PC-3 (cell line): ENCODE results near the gene GSPT1. TPM values are rescaled to one million over a fixed set of nuclear protein-coding genes. Genes with fewer than 3 reads are reported as not detected.
"Not testable (repeated sequence)": the region's sequence is repeated elsewhere in the genome, so short reads cannot be mapped to it uniquely, and the experiment has no call there.

Experiments
- ATAC-seq: fragments of 200-7000 bp; cut with Tn5 transposase; 2 replicates; pipeline ENCODE4 v1.9.1; 2020; ENCODE audit warnings: mild to moderate bottlenecking, moderate library complexity
- BruUV-seq: library from RNA; stranded (reverse); fragments of 400-500 nt; replicated peaks from 2 replicates; lab custom pipeline; 2021; lab: Mats Ljungman, UMichigan
- CTCF ChIA-PET: fragments of 300-600 bp; sonication (Branson Sonifier 250); formaldehyde crosslinking; loops from one replicate; lab custom pipeline; 2022; ENCODE audit warnings: antibody characterized with exemption; lab: Charles Lee
- POLR2A ChIA-PET: fragments of 300-600 bp; sonication (Branson Sonifier 250); formaldehyde crosslinking; loops from one replicate; lab custom pipeline; 2022; ENCODE audit warnings: antibody characterized with exemption; ENCODE audit not compliant: unreplicated experiment; lab: Charles Lee
- DNase-seq: peaks from one replicate; pipeline ENCODE4 v3.0.0-alpha.2; 2015
- H2AFZ ChIP-seq: fragments of 300-600 bp; sonication (generic); 2 replicates; pipeline ENCODE4 v1.6.0; 2016; ENCODE audit warnings: antibody characterized with exemption, low read length
- H3F3A ChIP-seq: fragments of 300-600 bp; sonication (generic); one replicate; pipeline ENCODE4 v1.6.0; 2017; ENCODE audit warnings: antibody characterized with exemption, low read length, control low read depth, mild to moderate bottlenecking; ENCODE audit not compliant: unreplicated experiment
- H3K27ac ChIP-seq: fragments of 300-600 bp; sonication (generic); 2 replicates; pipeline ENCODE4 v1.5.1; 2016; ENCODE audit warnings: mild to moderate bottlenecking, low read length
- H3K27me3 ChIP-seq: fragments of 300-600 bp; sonication (generic); 2 replicates; pipeline ENCODE4 v1.6.1; 2016; ENCODE audit warnings: low read length, mixed read lengths
- H3K36me3 ChIP-seq: fragments of 300-600 bp; sonication (generic); 2 replicates; pipeline ENCODE4 v1.6.1; 2016; ENCODE audit warnings: low read depth, mixed run types, low read length, mixed read lengths
- H3K4me1 ChIP-seq: fragments of 300-600 bp; sonication (generic); 2 replicates; pipeline ENCODE4 v1.5.1; 2016; ENCODE audit warnings: low read length; ENCODE audit not compliant: insufficient read depth
- H3K4me2 ChIP-seq: fragments of 300-600 bp; sonication (generic); 2 replicates; pipeline ENCODE4 v1.6.0; 2016; ENCODE audit warnings: low read length
- H3K4me3 ChIP-seq: fragments of 300-600 bp; sonication (generic); 2 replicates; pipeline ENCODE4 v1.5.1; 2016; ENCODE audit warnings: mild to moderate bottlenecking, low read length, mixed read lengths
- H3K79me2 ChIP-seq: fragments of 300-600 bp; sonication (generic); 2 replicates; pipeline ENCODE4 v1.6.1; 2017; ENCODE audit warnings: low read length, mixed read lengths
- H3K9ac ChIP-seq: fragments of 300-600 bp; sonication (generic); 2 replicates; pipeline ENCODE4 v1.6.0; 2016; ENCODE audit warnings: mild to moderate bottlenecking, low read length
- H3K9me2 ChIP-seq: fragments of 300-600 bp; sonication (generic); replicated peaks from 2 replicates; pipeline ENCODE4 v1.6.1; 2016; ENCODE audit warnings: mixed run types, low read length, mixed read lengths
- H3K9me3 ChIP-seq: fragments of 300-600 bp; sonication (generic); 2 replicates; pipeline ENCODE4 v1.6.1; 2016; ENCODE audit warnings: low read length, mixed read lengths
- H4K20me1 ChIP-seq: fragments of 300-600 bp; sonication (generic); 2 replicates; pipeline ENCODE4 v1.6.1; 2016; ENCODE audit warnings: low read length, mixed read lengths
- EZH2 ChIP-seq: fragments of 300-600 bp; sonication (generic); IDR thresholded peaks from one replicate; pipeline ENCODE4 v1.6.1; 2017; ENCODE audit warnings: antibody characterized with exemption, mild to moderate bottlenecking, low read length; ENCODE audit not compliant: unreplicated experiment
- EZH2phosphoT487 ChIP-seq: fragments of 300-600 bp; sonication (generic); IDR thresholded peaks from 2 replicates; pipeline ENCODE4 v1.6.1; 2018; ENCODE audit warnings: mild to moderate bottlenecking, antibody characterized with exemption, low read length, borderline replicate concordance
- intact Hi-C: fragments of 100-400 bp; cut with micrococcal nuclease; formaldehyde crosslinking; loops from 2 replicates; pipeline ENCODE4 v1.9.0; 2023
- total RNA-seq: library from RNA; depleted of rRNA; stranded (reverse); fragments of >200 nt; gene quantifications from 2 replicates; pipeline ENCODE4 v1.2.3, GENCODE V29; 2014
- TF ChIP-seq, protein P1 (sequence below): fragments of 300-600 bp; sonication (generic); conservative IDR thresholded peaks from 2 replicates; pipeline ENCODE4 v1.5.1; 2017; ENCODE audit warnings: antibody characterized with exemption, low read depth, mild to moderate bottlenecking, low read length

Gene GSPT1
- total RNA-seq, 1 experiment from 2014 or later = 67.9 TPM

- H3K27me3 ChIP-seq = no peaks in the 10 kb centered on the region
- 0 out of 2 replicates have a peak, but pooled peaks cover 3% of the 10 kb centered on the region for H3K79me2 ChIP-seq
- no peak overlapping the region for H3K27ac ChIP-seq
- 0 out of 2 replicates have a peak, but pooled peaks cover 5% of the 10 kb centered on the region for H4K20me1 ChIP-seq
- H3K4me2 ChIP-seq = no peak overlapping the region
- no peaks in the 10 kb centered on the region for H3K9me3 ChIP-seq
- DNase-seq (no peak), ATAC-seq (no peak)
- intact Hi-C loops = no loop called here
- no TSS peak for BruUV-seq
- H3F3A ChIP-seq = no peaks in the 10 kb centered on the region
- TF ChIP-seq EZH2 = no peak
- TF ChIP-seq, protein P1, sequence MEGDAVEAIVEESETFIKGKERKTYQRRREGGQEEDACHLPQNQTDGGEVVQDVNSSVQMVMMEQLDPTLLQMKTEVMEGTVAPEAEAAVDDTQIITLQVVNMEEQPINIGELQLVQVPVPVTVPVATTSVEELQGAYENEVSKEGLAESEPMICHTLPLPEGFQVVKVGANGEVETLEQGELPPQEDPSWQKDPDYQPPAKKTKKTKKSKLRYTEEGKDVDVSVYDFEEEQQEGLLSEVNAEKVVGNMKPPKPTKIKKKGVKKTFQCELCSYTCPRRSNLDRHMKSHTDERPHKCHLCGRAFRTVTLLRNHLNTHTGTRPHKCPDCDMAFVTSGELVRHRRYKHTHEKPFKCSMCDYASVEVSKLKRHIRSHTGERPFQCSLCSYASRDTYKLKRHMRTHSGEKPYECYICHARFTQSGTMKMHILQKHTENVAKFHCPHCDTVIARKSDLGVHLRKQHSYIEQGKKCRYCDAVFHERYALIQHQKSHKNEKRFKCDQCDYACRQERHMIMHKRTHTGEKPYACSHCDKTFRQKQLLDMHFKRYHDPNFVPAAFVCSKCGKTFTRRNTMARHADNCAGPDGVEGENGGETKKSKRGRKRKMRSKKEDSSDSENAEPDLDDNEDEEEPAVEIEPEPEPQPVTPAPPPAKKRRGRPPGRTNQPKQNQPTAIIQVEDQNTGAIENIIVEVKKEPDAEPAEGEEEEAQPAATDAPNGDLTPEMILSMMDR = no peak
- TF ChIP-seq EZH2phosphoT487 = no peak
- H3K9me2 ChIP-seq = no peaks in the 10 kb centered on the region
- ChIA-PET CTCF (interaction anchor here (0.6 kb wide), 1 partner anchor 22 kb away, joined by 4 read pairs; no protein-coding TSS in a partner anchor), POLR2A (no interaction called here)
- no peak overlapping the region for H2AFZ ChIP-seq
- peaks cover 32% of the 10 kb centered on the region for H3K36me3 ChIP-seq
- H3K9ac ChIP-seq = no peak overlapping the region
- no peak overlapping the region for H3K4me3 ChIP-seq
- H3K4me1 ChIP-seq = peaks cover 4% of the 10 kb centered on the region; the same call in 1 of the 2 replicates
Observed at GRCh38 chr16:11835309-11835708, 80.4 kb downstream of the GSPT1 start.

GRCh38 chr16:11833951-11834695 lies 81.6 kb downstream of the GSPT1 start:
- Histone ChIP-seq H3K4me1 (peaks cover 4% of the 10 kb centered on the region; the same call in 1 of the 2 replicates), H4K20me1 (no peaks in the 10 kb centered on the region), H3K9ac (no peak overlapping the region), H3K36me3 (peaks cover 23% of the 10 kb centered on the region; the same call in 1 of the 2 replicates), H3K79me2 (no peaks in the 10 kb centered on the region), H3K4me2 (no peak overlapping the region), H3K4me3 (no peak overlapping the region), H3K9me3 (no peaks in the 10 kb centered on the region), H2AFZ (no peak overlapping the region), H3K9me2 (no peaks in the 10 kb centered on the region), H3K27me3 (no peaks in the 10 kb centered on the region), H3K27ac (no peak overlapping the region), H3F3A (no peaks in the 10 kb centered on the region)
- no TSS peak for BruUV-seq
- ChIA-PET POLR2A (interaction anchor here (0.6 kb wide), 1 partner anchor 11 kb away, joined by 3 read pairs; no protein-coding TSS in a partner anchor), CTCF (no interaction called here)
- no peak for TF ChIP-seq EZH2
- TF ChIP-seq EZH2phosphoT487 = no peak
- TF ChIP-seq, protein P1 = no peak
- intact Hi-C loops = no loop called here
- no peak for ATAC-seq
- DNase-seq = peak; percentile 23

- Histone ChIP-seq H3K4me2 (no peak overlapping the region), H4K20me1 (no peaks in the 10 kb centered on the region), H3F3A (no peaks in the 10 kb centered on the region), H3K4me3 (no peak overlapping the region), H3K9ac (no peak overlapping the region), H3K27me3 (no peaks in the 10 kb centered on the region), H3K27ac (no peak overlapping the region), H3K4me1 (no peaks in the 10 kb centered on the region), H2AFZ (no peak overlapping the region), H3K9me3 (no peaks in the 10 kb centered on the region), H3K9me2 (no peaks in the 10 kb centered on the region), H3K36me3 (no peaks in the 10 kb centered on the region), H3K79me2 (no peaks in the 10 kb centered on the region)
- ATAC-seq = no peak
- BruUV-seq = no TSS peak
- no peak for DNase-seq
- intact Hi-C loops = no loop called here
- TF ChIP-seq EZH2 (no peak), EZH2phosphoT487 (no peak)
- TF ChIP-seq, protein P1 = no peak
- ChIA-PET CTCF (no interaction called here), POLR2A (no interaction called here)
Observed at GRCh38 chr16:11828696-11829095, 87.1 kb downstream of the GSPT1 start.

DNA sequence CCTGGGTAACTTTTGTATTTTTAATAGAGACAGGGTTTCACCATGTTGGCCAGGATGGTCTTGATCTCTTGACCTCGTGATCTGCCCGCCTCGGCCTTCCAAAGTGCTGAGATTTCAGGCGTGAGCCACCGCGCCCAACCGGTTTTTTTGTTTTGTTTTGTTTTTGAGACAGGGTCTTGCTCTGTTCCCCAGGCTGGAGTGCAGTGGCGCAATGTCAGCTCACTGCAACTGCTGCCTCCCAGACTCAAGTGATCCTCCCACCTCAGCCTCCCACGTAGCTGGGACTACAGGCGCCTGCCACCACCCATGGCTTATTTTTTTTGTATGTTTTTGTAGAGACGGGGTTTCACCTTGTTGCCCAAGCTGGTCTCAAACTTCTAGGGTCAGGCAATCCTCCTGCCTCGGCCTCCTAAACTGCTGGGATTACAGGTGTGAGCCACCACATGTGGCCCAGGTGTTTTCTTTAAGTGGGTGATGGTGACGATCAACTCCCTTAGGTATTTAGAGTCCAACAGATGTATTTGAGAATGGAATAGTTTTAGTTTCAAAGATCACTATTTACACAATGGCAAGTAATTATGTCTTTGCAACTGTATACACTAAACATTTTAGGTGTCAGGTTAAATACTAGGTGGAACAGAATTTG lies 90.1 kb downstream of the GSPT1 start:
- H3K79me2 ChIP-seq, BruUV-seq, POLR2A ChIA-PET, H3K36me3 ChIP-seq, ATAC-seq, H3K4me2 ChIP-seq, H3F3A ChIP-seq, H3K4me3 ChIP-seq, CTCF ChIA-PET, H3K27me3 ChIP-seq, DNase-seq, H3K9ac ChIP-seq, H3K27ac ChIP-seq, H4K20me1 ChIP-seq, H3K4me1 ChIP-seq, H2AFZ ChIP-seq, H3K9me2 ChIP-seq, H3K9me3 ChIP-seq, intact Hi-C loops: not testable (repeated sequence)
